HL-60 (cell line): ENCODE measurements around the gene RPIA.

ENCODE experiments used
- DNase-seq, 2 experiments: peaks; one replicate each; pipeline ENCODE4 v3.0.0-alpha.2; 2010 to 2020; ENCODE audit warnings: low read depth in 1 of 2, low spot score in 1 of 2
- H3K27ac ChIP-seq: fragments of 250-450 bp; sonication (Bioruptor Pico); replicated peaks from 2 replicates; pipeline ENCODE4 v1.5.1; 2020; ENCODE audit warnings: mild to moderate bottlenecking, moderate library complexity
- H3K27me3 ChIP-seq: fragments of 250-450 bp; sonication (Bioruptor Pico); 2 replicates; pipeline ENCODE4 v1.5.1; 2021; ENCODE audit warnings: mild to moderate bottlenecking, moderate library complexity; ENCODE audit not compliant: insufficient read depth, poor library complexity, severe bottlenecking
- H3K4me3 ChIP-seq: replicated peaks from 2 replicates; pipeline ENCODE4 v1.5.1; 2011; ENCODE audit warnings: mild to moderate bottlenecking, control low read depth, low read length; ENCODE audit not compliant: insufficient read depth
- CTCF ChIP-seq: IDR thresholded peaks from one replicate; pipeline ENCODE4 v1.5.1; 2011; ENCODE audit warnings: low read length, control low read depth, inconsistent platforms; ENCODE audit not compliant: insufficient read depth
- GABPA ChIP-seq: IDR thresholded peaks from 2 replicates; pipeline ENCODE4 v1.6.1; 2012; ENCODE audit warnings: low read depth
- POLR2AphosphoS5 ChIP-seq: IDR thresholded peaks from 2 replicates; pipeline ENCODE4 v1.6.1; 2012; ENCODE audit warnings: low read depth
- REST ChIP-seq: IDR thresholded peaks from 2 replicates; pipeline ENCODE4 v1.6.1; 2012; ENCODE audit warnings: low read depth; ENCODE audit not compliant: insufficient replicate concordance
- SPI1 ChIP-seq: IDR thresholded peaks from 2 replicates; pipeline ENCODE4 v1.6.1; 2012; ENCODE audit warnings: low read depth, mild to moderate bottlenecking, borderline replicate concordance

The RPIA gene

GRCh38 chr2:88733155-88733902 is 41.9 kb downstream of the RPIA start:
- DNase-seq = no peak
- Histone ChIP-seq H3K4me3 (no peak overlapping the region), H3K27me3 (no peaks in the 10 kb centered on the region), H3K27ac (no peak overlapping the region)
- no peak for TF ChIP-seq GABPA
- no peak for TF ChIP-seq REST
- no peak for TF ChIP-seq SPI1
- TF ChIP-seq CTCF = no peak
- TF ChIP-seq POLR2AphosphoS5 = no peak

GRCh38 chr2:88735133-88735532 is 43.7 kb downstream of the RPIA start:
- Histone ChIP-seq H3K4me3 (no peak overlapping the region), H3K27ac (no peak overlapping the region), H3K27me3 (no peaks in the 10 kb centered on the region)
- TF ChIP-seq POLR2AphosphoS5 = no peak
- TF ChIP-seq CTCF = no peak
- TF ChIP-seq REST = no peak
- TF ChIP-seq GABPA = no peak
- no peak for TF ChIP-seq SPI1
- DNase-seq = no peak

- Histone ChIP-seq H3K27me3 (no peaks in the 10 kb centered on the region), H3K4me3 (no peak overlapping the region), H3K27ac (no peak overlapping the region)
- TF ChIP-seq CTCF (no peak), SPI1 (no peak)
- DNase-seq = no peak
Observed at GRCh38 chr2:88735853-88736252, 44.4 kb downstream of the RPIA start.

- Histone ChIP-seq H3K27ac (no peak overlapping the region), H3K4me3 (no peak overlapping the region), H3K27me3 (no peaks in the 10 kb centered on the region)
- DNase-seq = no peak
- TF ChIP-seq SPI1 (no peak), POLR2AphosphoS5 (no peak), REST (no peak), GABPA (no peak), CTCF (no peak)
Observed at GRCh38 chr2:88736437-88736836, 45.0 kb downstream of the RPIA start.
